Amygdala (tissue), 56 donors: ENCODE results near the gene CPLX1.
"Not testable (repeated sequence)": the region's sequence is repeated elsewhere in the genome, so short reads cannot be mapped to it uniquely, and the experiment has no call there.

Experiments used
- DNase-seq, 56 donors: peaks; one replicate each; lab custom pipeline; 2025; lab: John Stamatoyannopoulos, UW

Gene CPLX1

DNA sequence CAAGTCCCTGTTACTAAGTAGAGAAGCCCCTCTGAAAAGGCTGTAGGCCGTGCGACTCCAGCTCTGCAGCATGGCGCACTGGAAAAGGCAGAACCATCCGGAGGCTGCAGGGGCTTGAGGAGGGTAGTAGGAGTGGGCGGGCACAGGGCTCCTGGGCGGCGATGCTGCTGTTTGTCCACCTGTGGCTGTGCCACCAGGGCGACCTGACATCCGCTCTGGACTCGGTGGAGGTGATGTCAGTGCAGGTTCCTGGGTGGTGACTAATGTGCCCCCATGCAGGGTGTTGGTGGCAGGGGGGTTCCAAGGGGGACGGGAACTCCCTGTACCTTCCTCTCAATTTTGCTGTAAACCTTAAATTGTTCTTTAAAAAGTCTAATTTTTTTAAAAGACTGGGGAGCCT lies 62.0 kb downstream of the CPLX1 start:
- DNase-seq, result no peak

DNA sequence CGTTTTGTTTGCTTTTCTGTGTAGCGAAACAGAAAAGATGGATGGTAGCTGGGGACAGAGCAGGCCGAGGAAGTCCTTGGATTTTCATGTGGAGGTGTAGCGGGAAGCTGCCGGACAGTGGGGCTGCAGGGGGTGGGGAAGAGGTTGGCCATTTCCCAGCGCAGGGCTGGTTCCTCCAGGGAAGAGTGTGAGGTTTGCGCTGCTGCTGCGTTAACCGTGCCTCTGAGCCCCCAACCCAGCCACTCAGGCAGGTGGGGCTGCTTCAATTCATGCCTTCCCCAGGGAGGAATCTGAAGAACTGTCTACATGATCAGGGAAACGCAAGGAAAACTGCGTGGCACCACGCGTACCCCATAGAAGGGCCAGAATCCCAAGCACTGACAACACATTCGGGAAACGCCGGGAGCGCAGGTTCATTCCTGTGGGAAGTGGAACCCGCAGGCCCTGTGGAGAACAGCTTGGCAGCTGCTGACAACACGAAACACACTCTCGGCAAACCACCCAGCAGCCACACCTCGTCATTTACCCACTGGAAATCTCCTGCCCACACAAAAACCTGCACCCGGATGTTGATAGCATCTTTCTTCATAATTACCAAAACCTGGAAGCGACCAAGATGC lies 62.6 kb downstream of the CPLX1 start:
- DNase-seq, result peak in 3 of 56 donors; percentile 26 to 34 (median 31)

DNA sequence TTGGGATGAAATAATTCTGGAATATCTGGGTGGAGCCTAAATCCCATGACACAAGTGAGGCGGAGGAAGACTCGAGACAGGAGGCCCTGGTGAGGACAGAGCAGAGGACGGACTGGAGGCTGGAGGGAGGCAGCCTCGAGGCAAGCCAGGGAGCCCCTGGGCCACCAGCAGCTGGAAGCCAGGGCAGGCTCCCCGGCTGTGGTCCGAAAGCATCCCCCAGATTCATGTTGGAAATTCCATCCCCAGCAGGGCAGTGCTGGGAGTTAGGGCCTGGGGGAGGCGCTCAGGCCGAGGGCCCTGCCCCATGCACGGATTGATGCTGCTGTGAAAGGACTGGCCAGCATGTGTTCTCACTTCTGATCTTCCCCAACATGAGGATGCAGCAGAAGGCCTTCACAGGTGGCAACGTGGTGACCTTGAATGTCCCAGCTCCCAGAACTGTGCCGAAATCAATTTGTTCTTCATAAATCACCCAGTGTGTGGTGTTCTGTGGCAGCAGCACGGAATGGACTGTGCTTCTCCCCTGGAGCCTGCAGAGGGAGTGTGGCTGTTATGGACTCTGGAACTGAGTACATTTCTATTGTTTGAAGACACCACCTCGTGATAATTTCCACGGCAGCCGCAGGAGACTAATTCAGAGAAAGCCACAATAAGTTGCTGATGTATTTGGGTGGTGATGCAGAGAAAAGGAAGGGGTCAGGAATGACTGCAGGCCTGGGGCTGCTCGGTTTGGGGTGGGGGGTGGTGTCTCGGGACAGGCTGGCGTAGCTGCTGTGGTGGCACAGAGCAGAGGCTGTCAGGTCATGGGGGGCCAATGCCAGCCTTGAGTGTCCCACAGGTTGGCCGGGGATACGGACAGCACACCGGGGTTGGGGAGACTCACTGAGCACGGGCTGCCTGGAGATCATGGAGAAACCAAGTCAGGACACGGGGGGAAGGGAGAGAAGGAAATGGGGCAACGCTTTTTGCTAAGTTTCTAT lies 63.4 kb downstream of the CPLX1 start:
- DNase-seq, result peak in 8 of 56 donors; percentile 12 to 52 (median 27)

DNA sequence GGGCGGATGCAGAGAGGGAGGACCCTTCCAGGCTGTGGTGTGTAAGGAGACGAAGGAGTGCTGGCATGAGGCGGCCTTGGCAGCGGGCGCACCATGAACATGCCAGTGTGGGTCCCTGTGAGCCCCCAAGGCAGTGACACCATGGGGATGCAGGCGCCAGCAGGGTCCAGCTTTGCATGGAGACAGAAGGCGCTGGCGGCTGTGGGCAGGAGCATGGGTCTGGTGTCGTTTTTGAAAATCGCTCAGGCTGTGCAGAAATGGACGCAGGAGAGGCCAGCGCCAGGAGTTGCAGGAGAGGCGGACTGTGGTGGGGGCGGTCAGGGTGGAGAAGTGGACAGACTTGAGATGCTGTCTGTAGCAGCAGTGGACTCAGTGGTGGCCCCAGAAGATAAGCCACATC lies 64.2 kb downstream of the CPLX1 start:
- DNase-seq, result no peak

DNA sequence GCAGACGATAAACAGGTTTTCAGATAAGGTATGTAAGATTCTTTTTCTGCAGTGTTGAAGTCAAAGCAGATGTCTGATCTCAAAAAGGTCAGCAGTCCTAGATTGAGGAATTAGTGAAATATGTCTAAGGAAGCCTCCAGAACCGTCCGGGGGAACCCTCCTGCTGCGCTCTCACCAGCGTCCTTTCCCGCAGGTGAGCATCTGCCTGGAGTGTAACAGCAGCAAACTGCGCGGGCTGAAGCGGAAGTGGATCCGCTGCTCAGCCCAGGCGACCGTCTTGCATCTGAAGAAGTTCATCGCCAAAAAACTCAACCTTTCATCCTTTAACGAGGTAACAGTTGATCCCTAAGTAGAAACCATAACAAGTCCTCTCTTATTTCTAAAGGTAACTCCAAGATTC lies 64.8 kb downstream of the CPLX1 start:
- DNase-seq, result no peak

DNA sequence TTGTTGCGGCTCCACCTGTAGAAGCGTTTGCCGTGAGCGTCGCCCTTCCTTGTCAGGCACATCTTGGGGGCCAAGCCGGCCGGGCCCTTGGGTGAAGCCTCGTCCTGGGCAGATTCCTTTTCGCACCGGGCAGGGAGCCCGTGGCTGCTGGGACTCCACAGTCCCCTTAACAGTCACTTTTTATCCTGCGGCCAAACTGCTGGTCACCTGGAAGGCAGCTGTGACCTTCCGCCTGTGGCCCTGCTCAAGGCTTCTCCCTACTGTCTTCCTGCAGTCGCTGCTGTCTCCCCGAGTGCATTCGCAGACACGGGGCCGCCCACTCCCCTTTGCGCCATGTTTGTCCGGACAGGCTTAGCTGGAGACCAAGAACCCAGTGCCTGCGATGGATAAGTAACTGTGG lies 65.3 kb downstream of the CPLX1 start:
- no peak for DNase-seq

DNA sequence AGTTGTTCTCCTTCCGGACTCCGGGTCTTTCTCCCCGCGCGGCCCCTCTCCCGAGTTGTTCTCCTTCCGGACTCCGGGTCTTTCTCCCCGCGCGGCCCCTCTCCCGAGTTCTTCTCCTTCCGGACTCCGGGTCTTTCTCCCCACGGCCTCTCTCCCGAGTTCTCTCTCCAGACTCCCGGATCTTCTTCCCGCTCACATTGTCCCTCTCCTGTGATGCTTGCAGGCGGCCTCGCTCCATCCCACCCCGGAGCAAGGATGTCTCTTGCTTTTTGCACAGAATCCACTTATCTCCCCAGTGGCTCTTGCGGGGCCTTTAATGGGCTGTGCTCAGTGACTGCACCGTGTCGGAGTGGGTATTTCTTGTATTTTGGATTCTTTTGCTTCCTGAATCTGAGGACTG lies 66.1 kb downstream of the CPLX1 start:
- not testable (repeated sequence) for DNase-seq

DNA sequence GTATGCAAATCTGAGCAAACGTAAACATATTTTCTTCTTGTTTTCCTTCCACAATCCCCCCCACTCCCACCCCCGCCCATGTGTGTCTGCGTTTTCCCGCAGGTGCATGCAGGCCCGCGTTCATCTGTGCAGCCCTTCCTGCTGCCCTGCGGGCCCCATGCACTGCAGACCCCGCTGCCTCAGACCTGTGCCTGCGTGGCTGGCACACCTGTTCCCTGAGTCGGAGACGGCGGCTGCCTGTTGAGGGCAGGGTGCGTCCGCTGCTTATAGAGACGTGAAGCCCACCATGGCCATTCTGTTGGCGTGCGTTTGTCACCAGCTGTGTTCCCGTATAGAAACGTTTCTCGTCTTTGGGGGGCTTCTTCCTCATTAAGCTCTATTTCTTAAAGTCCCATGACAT lies 68.8 kb downstream of the CPLX1 start:
- no peak for DNase-seq

DNA sequence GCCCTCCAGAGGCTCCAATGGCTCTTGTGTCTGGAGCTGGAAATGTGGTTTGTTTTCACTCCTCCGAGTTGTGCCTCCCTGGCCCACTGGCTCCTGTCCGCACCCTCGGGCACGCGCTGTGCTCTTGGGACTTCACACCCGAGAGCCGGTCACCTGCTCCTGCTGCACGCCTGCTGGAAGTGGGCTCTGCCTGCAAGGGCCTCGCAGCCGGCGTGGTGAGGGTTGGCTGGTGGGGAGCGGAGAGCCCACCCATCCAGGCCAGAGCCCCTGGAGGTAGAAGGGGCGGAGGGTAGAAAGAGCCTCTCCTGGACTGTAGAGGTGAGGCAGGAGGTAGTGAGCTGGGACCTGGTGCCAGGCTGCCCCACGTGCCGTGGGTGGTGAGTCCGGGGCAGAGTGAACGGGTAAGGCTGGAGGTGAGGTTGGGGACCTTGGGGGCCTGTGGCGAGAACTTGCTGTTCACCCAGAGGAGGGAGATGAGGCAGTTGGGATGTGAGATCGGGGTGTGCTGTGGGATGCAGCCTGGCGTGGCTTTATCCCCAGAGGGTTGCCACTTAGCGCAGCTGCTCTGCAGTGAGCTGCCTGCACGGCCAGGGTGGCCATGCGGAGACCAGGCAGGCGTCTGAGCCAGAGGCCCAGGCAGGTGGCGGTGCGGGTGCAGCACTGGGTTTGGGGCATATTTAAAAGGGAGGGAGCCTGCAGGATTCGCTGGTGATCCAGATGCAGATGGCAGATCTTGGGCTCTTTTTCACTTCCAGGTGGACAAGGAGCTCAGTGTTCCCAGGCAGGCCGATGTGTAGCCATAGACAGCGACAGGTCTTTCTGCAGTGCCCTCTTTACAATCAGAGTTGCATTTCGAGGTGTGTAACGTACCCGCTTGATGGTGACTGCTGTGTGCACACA lies 71.5 kb downstream of the CPLX1 start:
- DNase-seq, result no peak

DNA sequence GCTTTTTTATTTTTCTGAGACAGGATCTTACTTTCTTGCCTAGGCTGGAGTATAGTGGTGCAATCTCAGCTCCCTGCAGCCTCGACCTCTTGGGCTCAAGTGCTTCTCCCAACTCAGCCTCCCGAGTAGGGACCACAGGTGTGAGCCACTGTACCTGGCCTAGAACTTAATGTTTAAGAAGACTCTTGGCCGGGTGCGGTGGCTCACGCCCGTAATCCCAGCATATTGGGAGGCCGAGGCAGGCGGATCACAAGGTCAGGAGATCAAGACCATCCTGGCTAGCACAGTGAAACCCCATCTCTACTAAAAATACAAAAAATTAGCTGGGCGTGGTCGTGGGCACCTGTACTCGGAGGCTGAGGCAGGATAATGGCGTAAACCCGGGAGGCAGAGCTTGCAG lies 72.7 kb downstream of the CPLX1 start:
- not testable (repeated sequence) for DNase-seq

DNA sequence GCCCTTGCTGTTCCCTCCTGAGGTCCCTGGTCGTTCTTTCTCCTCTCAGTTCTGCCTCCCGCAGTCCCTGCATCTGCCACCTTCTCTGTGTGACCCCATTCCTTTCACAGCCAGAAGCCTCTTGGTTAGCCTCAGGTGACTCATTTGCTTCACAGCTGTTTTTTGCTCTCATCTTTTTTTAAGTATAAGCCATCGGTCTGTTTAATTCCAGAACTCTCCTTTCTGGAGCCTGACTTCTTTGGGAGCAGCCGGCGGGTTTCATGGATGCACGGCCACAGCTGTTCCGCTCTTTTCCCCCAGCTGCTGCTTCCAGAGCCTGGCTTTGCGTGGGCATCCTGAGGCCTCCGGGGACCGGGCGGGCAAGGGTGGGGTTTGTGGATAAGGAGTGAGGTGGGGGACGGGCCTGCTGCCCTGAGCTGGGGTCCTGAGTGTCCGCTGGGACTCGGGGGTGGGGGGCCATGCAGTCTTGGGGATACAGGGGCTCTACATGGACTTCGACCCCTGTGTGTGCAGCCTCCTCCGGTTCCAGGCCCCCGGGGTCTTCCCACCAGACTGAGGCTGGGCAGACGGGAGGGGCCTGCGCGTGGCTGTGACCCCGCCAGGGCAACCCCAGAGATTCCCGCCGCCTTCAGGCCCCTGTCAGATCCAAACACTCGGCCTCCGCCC lies 73.6 kb downstream of the CPLX1 start:
- DNase-seq, result no peak

DNA sequence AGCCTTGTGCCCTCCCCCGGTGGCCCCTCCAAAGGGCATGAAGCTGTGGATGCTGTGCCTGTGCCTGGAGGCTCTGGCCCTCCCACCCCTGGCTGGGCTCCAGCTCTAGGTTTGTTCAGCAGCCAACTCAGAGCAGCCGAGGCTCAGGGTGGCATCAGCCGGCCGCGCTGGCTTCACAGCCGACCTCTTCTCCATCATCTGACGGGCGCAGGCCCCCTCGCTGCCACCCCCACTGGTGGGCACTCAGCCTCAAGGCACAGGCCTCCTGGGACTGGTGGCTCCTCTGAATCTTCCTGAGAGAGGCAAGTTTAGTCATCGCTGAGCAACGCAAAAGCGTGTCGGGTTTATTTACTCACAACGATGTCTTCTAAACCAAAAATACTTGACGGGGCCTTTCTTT lies 74.3 kb downstream of the CPLX1 start:
- DNase-seq, result peak in 24 of 56 donors; percentile 14 to 61 (median 42)

DNA sequence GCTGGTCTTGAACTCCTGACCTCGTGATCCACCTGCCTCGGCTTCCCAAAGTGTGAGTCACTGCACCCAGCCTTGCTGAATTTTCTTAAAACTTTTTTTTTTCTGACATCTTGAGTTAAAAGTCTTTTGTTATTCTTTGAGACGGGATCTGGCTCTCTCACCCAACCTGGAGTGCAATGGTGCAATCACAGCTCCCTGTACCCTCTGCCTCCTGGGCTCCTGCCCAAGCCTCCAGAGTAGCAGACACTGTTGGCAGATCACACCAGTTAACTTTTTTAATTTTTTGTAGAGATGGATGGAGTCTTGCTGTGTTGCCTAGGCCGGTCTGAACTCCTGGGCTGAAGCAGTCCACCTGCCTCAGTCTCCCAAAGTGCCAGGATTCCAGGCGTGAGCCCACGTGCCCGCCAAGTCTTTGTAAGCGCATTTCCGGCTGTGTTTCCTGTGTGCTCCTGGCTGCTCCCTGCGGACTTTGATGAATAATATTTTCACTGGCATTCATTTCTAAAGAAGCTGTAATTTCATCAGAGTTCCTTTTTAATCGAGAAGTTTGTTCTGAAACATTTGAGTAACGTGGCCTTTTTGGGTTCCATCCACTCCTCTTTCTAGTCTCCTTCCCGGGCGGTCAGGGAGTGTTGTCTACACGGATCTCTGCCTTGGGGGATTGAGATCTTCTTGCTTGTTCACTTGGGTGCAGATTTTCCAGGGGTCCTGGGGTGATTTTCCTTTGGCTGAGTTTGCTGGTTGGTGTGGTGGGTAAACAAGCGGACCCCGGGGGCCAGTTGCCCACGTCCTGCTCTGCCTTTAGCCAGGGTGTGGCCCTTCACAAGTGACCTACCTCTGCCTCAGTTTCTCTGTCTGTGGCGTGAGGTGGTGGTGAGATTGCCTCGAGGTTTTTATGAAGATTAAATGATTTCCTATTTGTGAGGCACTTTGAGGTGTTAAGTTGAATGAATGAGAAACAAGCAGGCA lies 75.9 kb downstream of the CPLX1 start:
- peak in 1 of 56 donors; percentile 42 for DNase-seq

DNA sequence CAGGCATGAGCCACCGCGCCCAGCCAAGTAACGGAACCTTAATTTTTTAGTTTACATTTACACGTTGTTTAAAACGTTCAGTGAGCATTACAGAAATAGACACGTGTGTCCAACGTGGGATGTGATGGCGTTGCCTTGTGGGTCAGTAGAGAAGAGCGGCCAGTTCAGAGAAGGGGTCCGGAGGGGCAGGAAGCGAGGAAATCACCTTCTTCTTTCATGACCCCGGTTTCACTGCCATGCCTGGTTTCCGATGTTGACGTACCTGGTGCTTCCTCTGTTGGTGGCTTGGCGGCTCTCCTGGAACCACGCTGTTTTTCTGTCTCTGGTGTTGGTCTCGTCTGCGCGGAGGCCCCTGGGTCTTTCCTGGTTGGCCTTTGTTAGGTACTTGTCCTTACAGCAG lies 77.5 kb downstream of the CPLX1 start:
- DNase-seq, result no peak

DNA sequence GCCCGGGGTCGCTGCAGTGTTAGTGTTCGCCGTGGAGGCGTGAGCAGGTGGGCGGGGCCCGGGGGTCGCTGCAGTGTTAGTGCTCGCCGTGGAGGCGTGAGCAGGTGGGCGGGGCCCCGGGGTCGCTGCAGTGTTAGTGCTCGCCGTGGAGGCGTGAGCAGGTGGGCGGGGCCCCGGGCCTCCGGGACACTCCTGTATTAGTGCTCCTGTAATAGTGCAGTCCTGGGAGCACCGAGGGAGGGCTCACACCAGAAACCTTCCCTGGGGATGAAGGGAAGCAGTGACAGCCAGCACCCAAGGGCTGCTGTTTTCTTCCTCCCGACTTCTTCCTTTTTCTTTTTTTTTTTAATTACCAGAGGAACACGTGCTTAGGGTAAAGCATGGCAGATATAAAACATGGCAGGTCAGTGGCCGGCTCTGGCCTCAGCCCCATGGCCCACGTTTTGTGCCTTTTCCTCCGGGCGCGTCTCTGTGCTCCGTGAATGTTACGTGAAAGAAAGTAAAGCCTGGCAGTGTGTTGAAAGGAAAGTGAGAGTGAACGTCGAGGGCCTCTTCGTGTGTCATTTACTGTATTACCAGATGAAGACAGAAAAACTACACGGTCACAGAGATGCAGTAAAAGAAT lies 78.3 kb downstream of the CPLX1 start:
- DNase-seq, result no peak

DNA sequence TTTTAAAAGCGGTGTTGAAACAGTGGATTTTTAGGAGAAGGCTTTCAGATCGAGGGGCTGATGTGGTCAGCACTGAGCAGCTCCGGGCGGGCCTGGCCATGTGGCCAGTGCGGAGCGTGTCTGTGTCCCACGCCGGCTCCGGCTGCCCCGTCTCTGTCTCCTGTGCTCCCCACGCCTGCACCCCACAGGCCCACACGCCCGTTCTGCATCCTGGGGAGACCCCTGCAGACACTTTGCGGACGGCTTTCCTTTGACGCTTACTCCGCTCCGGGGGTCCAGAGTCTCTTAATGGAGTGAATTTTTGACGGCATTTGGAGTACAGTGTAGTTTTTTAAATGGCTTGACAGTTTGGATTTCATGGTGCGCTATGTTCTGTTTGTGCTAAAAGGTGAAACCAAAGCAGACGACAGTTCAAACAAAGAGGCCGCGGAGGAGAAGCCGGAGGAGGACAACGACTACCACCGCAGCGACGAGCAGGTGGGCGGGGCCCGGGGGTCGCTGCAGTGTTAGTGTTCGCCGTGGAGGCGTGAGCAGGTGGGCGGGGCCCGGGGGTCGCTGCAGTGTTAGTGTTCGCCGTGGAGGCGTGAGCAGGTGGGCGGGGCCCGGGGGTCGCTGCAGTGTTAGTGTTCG lies 81.6 kb downstream of the CPLX1 start:
- DNase-seq, result no peak

DNA sequence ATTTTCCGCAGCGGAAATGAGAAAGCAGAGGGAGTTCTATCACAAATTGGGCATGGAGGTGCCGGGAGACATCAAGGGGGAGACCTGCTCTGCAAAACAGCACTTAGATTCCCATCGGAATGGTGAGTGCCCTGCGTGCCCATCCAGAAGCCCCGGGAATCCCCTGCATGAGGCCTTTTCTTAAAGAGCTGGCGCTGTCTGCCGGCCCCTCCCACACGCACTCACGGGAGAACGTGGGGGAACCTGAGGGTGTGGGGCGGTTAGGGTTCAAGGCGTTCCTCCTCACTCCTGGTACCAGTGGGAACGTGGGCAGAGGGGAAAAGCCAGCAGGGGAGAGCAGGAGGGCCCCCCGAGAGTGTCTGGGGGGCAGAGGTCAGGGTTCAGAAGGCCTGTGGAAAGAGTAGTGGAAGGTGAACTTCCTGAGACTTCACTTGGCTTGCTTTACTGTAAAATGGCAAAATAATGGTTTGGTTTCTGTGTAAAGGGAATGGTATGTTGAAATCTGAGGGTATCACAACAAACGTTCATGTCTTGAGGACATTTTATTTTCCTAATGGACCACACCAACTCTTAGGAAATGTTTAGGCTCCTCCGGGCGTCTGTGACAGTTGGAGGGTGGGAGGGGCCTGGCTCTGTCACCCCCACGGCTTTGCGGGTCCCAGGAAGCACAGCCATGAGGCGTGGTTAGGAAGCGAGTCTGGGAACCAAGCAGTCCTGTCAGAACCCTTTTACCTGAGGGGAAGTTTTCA lies 82.3 kb downstream of the CPLX1 start:
- DNase-seq, result no peak
